GM18867 (cell line): Measurements from ENCODE around the gene HOXC11.

ENCODE experiments used
- ATAC-seq: cut with Tn5 transposase; IDR thresholded peaks from one replicate; pipeline ENCODE4 v1.9.1; 2021; ENCODE audit warnings: mild to moderate bottlenecking, moderate library complexity; ENCODE audit not compliant: unreplicated experiment

Gene HOXC11

DNA sequence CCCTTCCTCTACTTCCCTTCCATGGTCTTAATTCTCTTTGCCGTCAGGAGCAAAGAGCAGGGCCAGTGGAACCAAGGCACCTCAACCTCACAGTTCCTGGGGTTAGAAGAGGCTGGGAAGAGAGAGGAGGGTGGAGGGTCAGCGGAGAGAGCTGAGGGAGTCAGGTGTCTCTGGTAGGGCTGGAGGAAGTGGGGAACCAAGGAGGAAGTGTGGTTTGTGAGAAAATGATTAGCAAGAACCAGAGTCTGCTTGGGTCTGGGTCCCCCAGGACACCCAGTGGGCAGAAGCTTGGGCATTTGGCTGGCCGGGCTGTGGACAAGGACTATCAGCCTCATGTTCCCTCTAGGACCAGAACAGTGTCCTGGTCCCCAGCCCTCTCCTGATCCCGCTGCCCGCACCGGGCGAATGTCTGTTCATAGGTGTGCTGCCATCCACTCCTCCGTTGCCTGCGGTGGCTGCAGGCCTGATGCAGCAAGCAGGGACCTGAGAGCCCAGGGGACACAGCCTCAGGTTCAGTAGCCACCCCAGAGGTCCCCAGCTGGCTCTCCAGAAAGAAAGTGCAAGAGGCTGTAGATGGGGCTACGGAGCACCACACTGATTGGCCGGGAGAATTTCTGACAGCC lies 15.9 kb upstream of the HOXC11 start:
- no peak for ATAC-seq

DNA sequence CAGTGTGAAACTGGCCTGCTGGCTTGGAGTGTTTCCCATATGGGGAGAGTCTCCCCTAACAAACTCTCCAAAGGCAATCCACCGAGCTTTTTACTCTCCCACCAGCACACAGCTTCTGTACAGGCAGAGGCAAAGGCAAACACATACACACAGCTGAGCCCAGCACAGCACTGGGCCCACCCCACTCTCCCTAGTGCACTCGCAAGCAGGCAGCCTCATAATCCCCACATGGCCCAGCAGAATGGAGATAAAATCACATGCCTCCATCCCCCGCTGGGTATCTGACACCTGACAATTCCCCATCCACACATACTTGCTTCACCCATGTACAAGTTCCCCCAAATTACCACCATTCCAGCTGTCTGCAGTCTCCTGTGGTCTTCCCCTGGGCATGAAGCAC lies 14.8 kb upstream of the HOXC11 start:
- no peak for ATAC-seq

DNA sequence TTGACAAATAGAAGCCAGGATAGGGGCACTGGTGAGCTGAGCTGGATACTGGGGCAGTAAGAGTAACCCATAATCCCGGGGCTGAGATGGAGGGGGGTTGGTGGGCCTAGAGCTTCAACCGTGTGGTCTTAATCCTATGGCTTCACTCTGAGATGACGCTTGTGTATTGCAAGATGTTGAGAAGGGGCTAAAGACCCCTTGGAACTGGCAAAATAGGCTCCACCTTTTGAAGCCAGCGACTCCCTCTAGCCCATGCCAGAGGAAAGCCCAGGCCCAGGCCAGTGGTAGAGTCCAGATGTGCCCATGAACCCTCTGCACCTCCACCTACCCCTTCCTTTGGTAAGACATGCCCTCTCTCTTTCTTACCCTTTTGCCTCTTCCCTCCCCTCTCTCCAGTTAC lies 13.6 kb upstream of the HOXC11 start:
- no peak for ATAC-seq

- ATAC-seq, result no peak
Measured at GRCh38 chr12:53960187-53961024, 12.5 kb upstream of the HOXC11 start.

- no peak for ATAC-seq
Measured at GRCh38 chr12:53961025-53961761, 11.7 kb upstream of the HOXC11 start.

DNA sequence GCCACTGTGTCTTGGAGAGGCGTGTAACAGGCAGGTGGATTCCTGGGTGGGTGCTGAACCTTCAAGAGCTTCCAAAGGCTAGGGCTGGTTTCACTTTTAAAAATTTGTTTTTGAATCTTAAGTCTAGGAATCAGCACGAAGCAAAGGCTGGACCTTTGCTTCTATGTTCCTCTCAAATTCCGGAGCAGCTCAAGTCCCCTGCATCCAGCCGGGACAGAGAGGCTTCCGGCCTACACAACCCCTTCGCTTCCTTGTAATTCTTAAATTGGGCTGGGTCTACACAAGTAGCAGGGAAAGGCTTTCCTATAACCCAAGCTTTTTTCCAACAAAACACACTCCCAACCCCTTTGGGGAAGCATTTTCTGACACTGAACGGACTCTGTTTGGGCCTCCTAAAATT lies 9.9 kb upstream of the HOXC11 start:
- no peak for ATAC-seq

DNA sequence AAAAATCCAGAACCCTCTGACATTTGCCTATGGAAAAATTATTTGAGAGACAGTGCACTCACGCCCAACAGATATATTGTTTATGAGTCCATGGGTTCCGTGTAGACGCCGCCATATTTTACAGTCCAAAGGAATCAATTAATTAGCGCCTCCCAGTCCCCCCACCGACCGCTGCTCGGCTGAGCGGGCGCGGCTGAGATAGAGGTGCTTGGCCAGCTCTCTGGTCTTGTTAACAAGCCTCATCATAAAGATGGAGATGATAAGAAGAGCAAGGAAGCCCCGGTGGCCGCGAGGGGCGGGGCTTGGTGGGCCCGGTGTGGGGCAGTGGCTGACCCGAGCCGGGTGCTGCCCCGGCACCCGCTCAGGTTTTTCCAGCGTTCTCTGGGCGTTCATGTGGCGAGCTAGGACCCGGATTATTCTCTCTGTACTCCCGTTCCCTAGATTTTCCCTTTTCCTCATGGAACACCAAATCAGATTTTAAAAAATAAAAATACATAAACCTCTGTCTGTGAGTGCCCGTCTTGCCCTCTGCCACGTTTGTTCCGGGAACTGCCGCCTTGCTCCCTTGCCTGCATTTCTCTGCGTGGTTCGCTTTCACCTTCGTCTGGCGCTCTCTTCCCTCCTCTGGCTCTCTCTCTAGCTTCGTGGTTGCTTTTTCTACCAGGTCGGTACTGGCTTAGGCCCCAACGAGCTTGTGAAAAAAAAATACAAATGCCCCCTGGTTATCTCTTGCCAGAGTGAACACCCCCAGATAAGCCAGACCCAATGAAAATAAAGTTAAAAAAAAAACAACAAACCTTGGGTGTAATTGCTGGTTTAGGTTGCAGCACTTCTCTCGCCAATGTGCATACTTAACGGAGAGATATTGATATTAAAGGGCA lies 9.3 kb upstream of the HOXC11 start:
- no peak for ATAC-seq

- no peak for ATAC-seq
Measured at GRCh38 chr12:53964315-53964713, 8.6 kb upstream of the HOXC11 start.

GRCh38 chr12:53965281-53966084 lies 7.4 kb upstream of the HOXC11 start:
- ATAC-seq, result no peak

DNA sequence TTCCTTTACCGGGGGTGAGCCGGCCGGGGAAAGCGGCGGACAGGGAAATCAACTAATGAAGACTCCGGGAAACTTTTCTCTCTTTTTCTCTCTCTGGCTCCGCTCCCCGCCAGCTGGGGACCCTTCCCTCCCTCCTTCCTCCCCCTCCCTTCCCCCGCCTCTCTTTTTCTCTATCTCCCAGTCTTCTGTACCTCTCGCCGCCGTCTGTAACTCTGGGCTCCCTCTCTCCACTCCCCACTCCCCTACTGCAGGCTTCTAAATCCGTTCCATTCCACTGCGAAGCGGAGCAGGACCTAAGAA lies 6.9 kb upstream of the HOXC11 start:
- ATAC-seq, result no peak

- ATAC-seq, result no peak
Measured at GRCh38 chr12:53966385-53967133, 6.4 kb upstream of the HOXC11 start.

- ATAC-seq, result no peak
Measured at GRCh38 chr12:53967421-53967925, 5.5 kb upstream of the HOXC11 start.

DNA sequence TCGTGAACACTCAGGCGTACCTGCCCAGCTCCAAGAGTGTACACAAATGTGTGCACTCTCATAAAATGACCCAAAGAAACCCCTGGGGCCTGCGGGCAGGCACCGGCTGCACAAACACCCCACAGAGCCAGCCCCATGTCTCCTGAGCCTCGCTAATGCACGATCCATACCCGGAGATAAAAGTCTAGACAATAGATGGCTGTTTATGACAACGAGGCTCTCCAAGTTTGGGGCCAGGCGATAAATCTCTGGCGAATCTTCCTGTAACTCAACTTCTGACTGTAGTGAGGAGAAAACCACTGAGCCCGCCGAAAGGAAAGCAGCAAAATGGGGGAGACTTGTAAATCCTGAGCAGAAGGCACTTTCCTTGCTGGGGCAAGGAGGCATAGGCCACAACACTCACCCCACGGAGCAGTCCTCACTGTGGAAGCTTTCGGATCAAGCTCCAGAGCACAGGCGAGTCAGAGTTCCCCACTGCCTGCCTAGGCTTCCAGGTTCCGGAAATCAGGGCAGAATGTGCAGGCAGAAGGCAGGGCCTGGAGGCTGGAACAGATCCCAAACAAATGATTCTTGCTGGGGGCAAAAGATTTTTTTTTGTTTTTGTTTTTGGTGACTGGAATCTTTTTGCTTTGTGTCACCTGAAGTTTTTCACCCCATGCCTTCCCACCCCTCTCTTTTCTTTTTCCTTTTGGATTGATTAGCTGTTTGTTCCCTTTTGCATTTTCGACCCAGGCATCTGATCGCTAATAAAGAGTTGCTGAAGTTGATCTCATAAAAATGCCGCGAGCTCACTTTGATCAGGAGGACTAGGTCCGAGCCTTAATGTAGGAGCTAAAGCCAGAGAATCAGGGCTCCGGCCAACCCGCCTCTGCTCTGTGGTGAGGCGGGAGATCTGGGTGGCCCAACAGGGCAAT lies 4.5 kb upstream of the HOXC11 start:
- ATAC-seq, result no peak

- no peak for ATAC-seq
Measured at GRCh38 chr12:53969588-53970259, 3.2 kb upstream of the HOXC11 start.

DNA sequence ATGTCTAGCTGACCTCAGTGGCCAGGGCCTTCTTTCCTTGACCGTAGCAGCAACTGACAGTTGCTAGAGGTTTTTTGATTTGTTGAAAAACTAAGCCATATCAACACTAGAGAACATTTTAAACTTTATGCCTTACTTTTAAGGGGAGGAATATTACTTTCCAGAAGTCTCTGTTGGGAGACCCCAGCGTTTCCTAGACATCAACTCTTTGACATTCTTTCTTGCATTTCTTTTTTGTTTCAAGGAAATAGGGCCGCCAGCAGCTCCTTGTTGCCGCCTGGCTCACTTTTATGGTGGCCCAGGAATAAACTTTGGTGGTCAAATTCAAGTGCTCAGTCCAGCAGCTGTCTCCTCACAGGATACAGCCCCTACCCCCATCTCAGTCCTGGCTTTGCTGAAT lies 2.5 kb upstream of the HOXC11 start:
- ATAC-seq, result no peak

DNA sequence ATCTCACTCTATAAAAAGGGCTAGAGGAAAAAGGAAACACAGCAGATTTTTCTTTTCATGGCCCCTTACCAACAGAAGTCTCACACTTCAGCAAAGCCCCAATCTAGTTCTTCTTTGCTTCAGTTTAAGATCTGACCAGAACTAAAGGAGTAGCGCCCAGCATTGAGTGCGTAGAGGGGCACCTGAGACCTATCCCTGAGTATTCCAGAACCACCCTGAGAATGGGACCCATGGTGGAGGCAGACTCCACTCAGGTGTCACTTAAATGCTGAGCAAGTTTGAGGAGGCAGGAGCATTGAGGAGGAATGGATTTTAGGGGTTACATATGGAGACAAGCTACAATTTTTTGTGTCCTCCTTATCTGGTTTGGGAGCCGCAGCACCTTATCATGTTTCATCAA lies 1.8 kb upstream of the HOXC11 start:
- no peak for ATAC-seq

DNA sequence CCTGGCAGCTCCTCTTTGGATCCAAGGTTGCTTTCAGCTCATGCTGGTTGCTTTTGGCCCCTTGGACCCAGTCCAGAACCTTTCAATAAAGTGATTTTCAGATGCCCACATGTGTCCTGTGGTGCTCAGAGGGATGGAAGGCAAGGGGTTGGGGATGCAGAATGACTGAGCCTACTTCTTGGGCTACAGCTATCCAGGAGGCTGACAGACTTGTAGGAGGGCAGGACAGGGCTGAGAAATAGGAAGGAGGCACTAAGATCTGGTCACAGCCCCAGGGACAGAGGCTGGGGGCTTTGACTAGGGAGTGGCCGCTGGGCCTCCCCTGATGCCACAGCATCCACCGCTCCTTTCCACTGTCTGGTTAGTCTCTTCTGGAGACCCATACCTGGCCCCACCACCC lies 1.2 kb upstream of the HOXC11 start:
- ATAC-seq, result no peak
